ENCODE results near the gene NRG3.

DNA sequence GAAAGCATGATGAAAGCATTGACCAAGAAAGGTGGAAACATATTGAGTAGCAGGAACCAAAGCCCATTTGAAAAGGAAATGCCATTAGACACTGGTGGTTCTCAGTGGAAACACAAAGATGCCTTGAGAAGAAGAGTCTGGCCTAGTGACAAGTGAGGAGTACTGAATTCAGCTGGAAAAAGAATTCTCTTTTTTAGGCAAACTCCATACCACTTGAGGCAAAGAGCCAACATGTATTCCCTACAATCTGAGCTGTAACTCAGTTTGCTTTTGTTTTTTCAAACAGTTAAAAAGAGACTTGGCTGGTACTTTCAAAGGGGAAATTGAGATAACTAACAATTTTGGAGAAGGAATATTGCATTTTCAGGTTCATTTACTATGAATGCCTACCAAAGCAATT lies 624.0 kb downstream of the NRG3 start:
- TF ChIP-seq POLR2A (IDR thresholded peaks at IDR 0.05; ENCODE audit: low read depth, low read length) (no peak), MAFK (IDR thresholded peaks at IDR 0.05; ENCODE audit: low read depth, low read length) (no peak), SMC3 (IDR thresholded peaks at IDR 0.05; ENCODE audit: low read depth, low read length) (no peak), BHLHE40 (IDR thresholded peaks at IDR 0.05; ENCODE audit: low read depth, low read length) (no peak), RAD21 (IDR thresholded peaks at IDR 0.05; ENCODE audit: low read length) (no peak), MAZ (IDR thresholded peaks at IDR 0.05; ENCODE audit: borderline replicate concordance, low read depth, low read length) (no peak)
- TF ChIP-seq, protein P1, sequence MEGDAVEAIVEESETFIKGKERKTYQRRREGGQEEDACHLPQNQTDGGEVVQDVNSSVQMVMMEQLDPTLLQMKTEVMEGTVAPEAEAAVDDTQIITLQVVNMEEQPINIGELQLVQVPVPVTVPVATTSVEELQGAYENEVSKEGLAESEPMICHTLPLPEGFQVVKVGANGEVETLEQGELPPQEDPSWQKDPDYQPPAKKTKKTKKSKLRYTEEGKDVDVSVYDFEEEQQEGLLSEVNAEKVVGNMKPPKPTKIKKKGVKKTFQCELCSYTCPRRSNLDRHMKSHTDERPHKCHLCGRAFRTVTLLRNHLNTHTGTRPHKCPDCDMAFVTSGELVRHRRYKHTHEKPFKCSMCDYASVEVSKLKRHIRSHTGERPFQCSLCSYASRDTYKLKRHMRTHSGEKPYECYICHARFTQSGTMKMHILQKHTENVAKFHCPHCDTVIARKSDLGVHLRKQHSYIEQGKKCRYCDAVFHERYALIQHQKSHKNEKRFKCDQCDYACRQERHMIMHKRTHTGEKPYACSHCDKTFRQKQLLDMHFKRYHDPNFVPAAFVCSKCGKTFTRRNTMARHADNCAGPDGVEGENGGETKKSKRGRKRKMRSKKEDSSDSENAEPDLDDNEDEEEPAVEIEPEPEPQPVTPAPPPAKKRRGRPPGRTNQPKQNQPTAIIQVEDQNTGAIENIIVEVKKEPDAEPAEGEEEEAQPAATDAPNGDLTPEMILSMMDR (conservative IDR thresholded peaks at IDR 0.05; ENCODE audit: low read depth, low read length) = no peak
- TF ChIP-seq, protein P2, sequence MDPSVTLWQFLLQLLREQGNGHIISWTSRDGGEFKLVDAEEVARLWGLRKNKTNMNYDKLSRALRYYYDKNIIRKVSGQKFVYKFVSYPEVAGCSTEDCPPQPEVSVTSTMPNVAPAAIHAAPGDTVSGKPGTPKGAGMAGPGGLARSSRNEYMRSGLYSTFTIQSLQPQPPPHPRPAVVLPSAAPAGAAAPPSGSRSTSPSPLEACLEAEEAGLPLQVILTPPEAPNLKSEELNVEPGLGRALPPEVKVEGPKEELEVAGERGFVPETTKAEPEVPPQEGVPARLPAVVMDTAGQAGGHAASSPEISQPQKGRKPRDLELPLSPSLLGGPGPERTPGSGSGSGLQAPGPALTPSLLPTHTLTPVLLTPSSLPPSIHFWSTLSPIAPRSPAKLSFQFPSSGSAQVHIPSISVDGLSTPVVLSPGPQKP (IDR thresholded peaks at IDR 0.05; ENCODE audit: borderline replicate concordance, low read depth, low read length) = no peak

Data from IMR-90 (cell line).